ENCODE measurements around the gene PSMD3.

DNA sequence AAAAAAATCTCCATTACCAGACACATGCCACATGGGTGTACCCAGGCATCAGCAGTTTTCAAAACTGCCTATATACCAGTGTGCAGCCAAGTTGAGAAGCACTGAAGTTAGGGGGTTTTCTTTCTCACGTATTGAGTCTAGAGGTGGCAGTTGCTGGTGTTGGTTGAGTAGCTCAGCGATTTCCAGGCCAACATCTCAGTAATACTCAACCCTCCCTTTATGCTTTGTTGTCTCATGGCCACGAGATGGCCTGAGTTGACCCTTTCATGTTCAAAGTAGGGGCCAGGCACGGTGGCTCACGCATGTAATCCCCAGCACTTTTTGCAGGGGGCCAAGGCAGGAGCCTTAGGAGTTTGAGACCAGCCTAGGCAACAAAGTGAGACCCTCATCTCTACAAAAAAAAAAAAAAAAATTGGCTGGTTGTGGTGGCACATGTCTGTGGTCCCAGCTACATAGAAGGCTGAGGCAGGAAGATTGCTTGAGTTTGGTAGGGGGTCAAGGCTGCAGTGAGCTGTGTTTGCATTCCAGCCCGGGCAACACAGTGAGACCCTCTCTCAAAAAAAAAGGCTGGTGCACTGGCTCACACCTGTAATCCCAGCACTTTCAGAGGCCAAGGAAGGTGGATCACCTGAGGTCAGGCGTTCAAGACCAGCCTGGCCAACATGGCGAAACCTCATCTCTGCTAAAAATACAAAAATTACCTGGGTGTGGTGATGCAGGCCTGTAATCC, 42.3 kb upstream of the PSMD3 start:
- TF ChIP-seq, protein P1, sequence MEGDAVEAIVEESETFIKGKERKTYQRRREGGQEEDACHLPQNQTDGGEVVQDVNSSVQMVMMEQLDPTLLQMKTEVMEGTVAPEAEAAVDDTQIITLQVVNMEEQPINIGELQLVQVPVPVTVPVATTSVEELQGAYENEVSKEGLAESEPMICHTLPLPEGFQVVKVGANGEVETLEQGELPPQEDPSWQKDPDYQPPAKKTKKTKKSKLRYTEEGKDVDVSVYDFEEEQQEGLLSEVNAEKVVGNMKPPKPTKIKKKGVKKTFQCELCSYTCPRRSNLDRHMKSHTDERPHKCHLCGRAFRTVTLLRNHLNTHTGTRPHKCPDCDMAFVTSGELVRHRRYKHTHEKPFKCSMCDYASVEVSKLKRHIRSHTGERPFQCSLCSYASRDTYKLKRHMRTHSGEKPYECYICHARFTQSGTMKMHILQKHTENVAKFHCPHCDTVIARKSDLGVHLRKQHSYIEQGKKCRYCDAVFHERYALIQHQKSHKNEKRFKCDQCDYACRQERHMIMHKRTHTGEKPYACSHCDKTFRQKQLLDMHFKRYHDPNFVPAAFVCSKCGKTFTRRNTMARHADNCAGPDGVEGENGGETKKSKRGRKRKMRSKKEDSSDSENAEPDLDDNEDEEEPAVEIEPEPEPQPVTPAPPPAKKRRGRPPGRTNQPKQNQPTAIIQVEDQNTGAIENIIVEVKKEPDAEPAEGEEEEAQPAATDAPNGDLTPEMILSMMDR (conservative IDR thresholded peaks at IDR 0.05; ENCODE audit: low read depth, low read length): no peak
- TF ChIP-seq MAFK (IDR thresholded peaks at IDR 0.05; ENCODE audit: low read depth, low read length) (no peak), POLR2A (IDR thresholded peaks at IDR 0.05; ENCODE audit: low read depth, low read length) (no peak), MAZ (IDR thresholded peaks at IDR 0.05; ENCODE audit: borderline replicate concordance, low read depth, low read length) (no peak), NFE2L2 (IDR thresholded peaks at IDR 0.05; ENCODE audit: low read depth, low read length) (no peak), RAD21 (IDR thresholded peaks at IDR 0.05; ENCODE audit: low read length) (no peak), RCOR1 (IDR thresholded peaks at IDR 0.05; ENCODE audit: insufficient replicate concordance, low read length) (no peak), USF2 (IDR thresholded peaks at IDR 0.05; ENCODE audit: low read depth, low read length) (no peak)
